ENCODE data around the gene COLGALT1. TPM values are rescaled to one million over a fixed set of nuclear protein-coding genes. Genes with fewer than 3 reads are reported as not detected.

COLGALT1 gene
- total and polyA plus RNA-seq, 9 of the 15 experiments (the other 6 are each of a cell fraction or from before 2014, with no cell fraction given), result 4.9 to 119 (median 82.6) TPM

GRCh38 chr19:17555929-17556813 is 722 bp downstream of the COLGALT1 start (continued):
- peak; percentile 26 for TF ChIP-seq FIP1L1 (IDR thresholded peaks at IDR 0.05; ENCODE audit: low read depth, low read length, poor library complexity, severe bottlenecking)
- TF ChIP-seq MAFG (tag; conservative IDR thresholded peaks at IDR 0.05), result no peak
- TF ChIP-seq HLTF (IDR thresholded peaks at IDR 0.05), result no peak
- TF ChIP-seq PML (IDR thresholded peaks at IDR 0.05; ENCODE audit: low read length), result no peak
- no peak for TF ChIP-seq OTX1 (CRISPR knock-in tag; IDR thresholded peaks at IDR 0.05)
- TF ChIP-seq NFE2 (IDR thresholded peaks at IDR 0.05; ENCODE audit: low read depth), result no peak
- no peak for TF ChIP-seq SIN3B (IDR thresholded peaks at IDR 0.05; ENCODE audit: low read depth)
- TF ChIP-seq, protein P1, sequence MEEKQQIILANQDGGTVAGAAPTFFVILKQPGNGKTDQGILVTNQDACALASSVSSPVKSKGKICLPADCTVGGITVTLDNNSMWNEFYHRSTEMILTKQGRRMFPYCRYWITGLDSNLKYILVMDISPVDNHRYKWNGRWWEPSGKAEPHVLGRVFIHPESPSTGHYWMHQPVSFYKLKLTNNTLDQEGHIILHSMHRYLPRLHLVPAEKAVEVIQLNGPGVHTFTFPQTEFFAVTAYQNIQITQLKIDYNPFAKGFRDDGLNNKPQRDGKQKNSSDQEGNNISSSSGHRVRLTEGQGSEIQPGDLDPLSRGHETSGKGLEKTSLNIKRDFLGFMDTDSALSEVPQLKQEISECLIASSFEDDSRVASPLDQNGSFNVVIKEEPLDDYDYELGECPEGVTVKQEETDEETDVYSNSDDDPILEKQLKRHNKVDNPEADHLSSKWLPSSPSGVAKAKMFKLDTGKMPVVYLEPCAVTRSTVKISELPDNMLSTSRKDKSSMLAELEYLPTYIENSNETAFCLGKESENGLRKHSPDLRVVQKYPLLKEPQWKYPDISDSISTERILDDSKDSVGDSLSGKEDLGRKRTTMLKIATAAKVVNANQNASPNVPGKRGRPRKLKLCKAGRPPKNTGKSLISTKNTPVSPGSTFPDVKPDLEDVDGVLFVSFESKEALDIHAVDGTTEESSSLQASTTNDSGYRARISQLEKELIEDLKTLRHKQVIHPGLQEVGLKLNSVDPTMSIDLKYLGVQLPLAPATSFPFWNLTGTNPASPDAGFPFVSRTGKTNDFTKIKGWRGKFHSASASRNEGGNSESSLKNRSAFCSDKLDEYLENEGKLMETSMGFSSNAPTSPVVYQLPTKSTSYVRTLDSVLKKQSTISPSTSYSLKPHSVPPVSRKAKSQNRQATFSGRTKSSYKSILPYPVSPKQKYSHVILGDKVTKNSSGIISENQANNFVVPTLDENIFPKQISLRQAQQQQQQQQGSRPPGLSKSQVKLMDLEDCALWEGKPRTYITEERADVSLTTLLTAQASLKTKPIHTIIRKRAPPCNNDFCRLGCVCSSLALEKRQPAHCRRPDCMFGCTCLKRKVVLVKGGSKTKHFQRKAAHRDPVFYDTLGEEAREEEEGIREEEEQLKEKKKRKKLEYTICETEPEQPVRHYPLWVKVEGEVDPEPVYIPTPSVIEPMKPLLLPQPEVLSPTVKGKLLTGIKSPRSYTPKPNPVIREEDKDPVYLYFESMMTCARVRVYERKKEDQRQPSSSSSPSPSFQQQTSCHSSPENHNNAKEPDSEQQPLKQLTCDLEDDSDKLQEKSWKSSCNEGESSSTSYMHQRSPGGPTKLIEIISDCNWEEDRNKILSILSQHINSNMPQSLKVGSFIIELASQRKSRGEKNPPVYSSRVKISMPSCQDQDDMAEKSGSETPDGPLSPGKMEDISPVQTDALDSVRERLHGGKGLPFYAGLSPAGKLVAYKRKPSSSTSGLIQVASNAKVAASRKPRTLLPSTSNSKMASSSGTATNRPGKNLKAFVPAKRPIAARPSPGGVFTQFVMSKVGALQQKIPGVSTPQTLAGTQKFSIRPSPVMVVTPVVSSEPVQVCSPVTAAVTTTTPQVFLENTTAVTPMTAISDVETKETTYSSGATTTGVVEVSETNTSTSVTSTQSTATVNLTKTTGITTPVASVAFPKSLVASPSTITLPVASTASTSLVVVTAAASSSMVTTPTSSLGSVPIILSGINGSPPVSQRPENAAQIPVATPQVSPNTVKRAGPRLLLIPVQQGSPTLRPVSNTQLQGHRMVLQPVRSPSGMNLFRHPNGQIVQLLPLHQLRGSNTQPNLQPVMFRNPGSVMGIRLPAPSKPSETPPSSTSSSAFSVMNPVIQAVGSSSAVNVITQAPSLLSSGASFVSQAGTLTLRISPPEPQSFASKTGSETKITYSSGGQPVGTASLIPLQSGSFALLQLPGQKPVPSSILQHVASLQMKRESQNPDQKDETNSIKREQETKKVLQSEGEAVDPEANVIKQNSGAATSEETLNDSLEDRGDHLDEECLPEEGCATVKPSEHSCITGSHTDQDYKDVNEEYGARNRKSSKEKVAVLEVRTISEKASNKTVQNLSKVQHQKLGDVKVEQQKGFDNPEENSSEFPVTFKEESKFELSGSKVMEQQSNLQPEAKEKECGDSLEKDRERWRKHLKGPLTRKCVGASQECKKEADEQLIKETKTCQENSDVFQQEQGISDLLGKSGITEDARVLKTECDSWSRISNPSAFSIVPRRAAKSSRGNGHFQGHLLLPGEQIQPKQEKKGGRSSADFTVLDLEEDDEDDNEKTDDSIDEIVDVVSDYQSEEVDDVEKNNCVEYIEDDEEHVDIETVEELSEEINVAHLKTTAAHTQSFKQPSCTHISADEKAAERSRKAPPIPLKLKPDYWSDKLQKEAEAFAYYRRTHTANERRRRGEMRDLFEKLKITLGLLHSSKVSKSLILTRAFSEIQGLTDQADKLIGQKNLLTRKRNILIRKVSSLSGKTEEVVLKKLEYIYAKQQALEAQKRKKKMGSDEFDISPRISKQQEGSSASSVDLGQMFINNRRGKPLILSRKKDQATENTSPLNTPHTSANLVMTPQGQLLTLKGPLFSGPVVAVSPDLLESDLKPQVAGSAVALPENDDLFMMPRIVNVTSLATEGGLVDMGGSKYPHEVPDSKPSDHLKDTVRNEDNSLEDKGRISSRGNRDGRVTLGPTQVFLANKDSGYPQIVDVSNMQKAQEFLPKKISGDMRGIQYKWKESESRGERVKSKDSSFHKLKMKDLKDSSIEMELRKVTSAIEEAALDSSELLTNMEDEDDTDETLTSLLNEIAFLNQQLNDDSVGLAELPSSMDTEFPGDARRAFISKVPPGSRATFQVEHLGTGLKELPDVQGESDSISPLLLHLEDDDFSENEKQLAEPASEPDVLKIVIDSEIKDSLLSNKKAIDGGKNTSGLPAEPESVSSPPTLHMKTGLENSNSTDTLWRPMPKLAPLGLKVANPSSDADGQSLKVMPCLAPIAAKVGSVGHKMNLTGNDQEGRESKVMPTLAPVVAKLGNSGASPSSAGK (IDR thresholded peaks at IDR 0.05), result peak; percentile 30; the same call in 1 of the 2 replicates
- no peak for TF ChIP-seq HNRNPUL1 (IDR thresholded peaks at IDR 0.05; ENCODE audit: low read length)
- TF ChIP-seq CREB1 (IDR thresholded peaks at IDR 0.05), result no peak
- no peak for TF ChIP-seq CREB1 (CRISPR knock-in tag; IDR thresholded peaks at IDR 0.05)
- no peak for TF ChIP-seq KDM5B (IDR thresholded peaks at IDR 0.05; ENCODE audit: insufficient replicate concordance, low read depth, low read length)
- no peak for TF ChIP-seq TEAD1 (CRISPR knock-in tag; IDR thresholded peaks at IDR 0.05)
- no peak for TF ChIP-seq TAF15 (IDR thresholded peaks at IDR 0.05; ENCODE audit: low read depth, low read length)
- TF ChIP-seq JUND (IDR thresholded peaks at IDR 0.05; ENCODE audit: borderline replicate concordance, low read depth, low read length), result peak; percentile 5; the same call in 1 of the 2 replicates
- TF ChIP-seq JUND (tag; IDR thresholded peaks at IDR 0.05; ENCODE audit: borderline replicate concordance, low read depth, low read length), result no peak
- TF ChIP-seq GABPB1 (CRISPR knock-in tag; IDR thresholded peaks at IDR 0.05), result no peak; the same call in 1 of the 2 replicates
- TF ChIP-seq NR4A1 (CRISPR knock-in tag; IDR thresholded peaks at IDR 0.05), result no peak
- TF ChIP-seq NR4A1 (tag; IDR thresholded peaks at IDR 0.05), result no peak

Measured in K562 (cell line).